GM19463 (cell line): ENCODE data around the gene ADAMTS2.

Source experiments
- ATAC-seq: cut with Tn5 transposase; IDR thresholded peaks from one replicate; pipeline ENCODE4 v1.9.1; 2021; ENCODE audit warnings: mild to moderate bottlenecking, moderate library complexity; ENCODE audit not compliant: unreplicated experiment

ADAMTS2 gene

GRCh38 chr5:179312557-179313235 lies 32.6 kb downstream of the ADAMTS2 start:
- ATAC-seq, result no peak

- no peak for ATAC-seq
These were observed 33.7 kb downstream of the ADAMTS2 start for GRCh38 chr5:179311581-179311980.

- no peak for ATAC-seq
These were observed 34.2 kb downstream of the ADAMTS2 start for GRCh38 chr5:179311091-179311470.

GRCh38 chr5:179310439-179311090 lies 34.7 kb downstream of the ADAMTS2 start:
- no peak for ATAC-seq

- no peak for ATAC-seq
These were observed 35.4 kb downstream of the ADAMTS2 start for GRCh38 chr5:179309751-179310320.

- ATAC-seq, result no peak
These were observed 35.9 kb downstream of the ADAMTS2 start for GRCh38 chr5:179309383-179309670.

- no peak for ATAC-seq
These were observed 36.5 kb downstream of the ADAMTS2 start for GRCh38 chr5:179308563-179309382.

GRCh38 chr5:179307931-179308471 lies 37.3 kb downstream of the ADAMTS2 start:
- ATAC-seq, result no peak

GRCh38 chr5:179307013-179307800 lies 38.1 kb downstream of the ADAMTS2 start:
- ATAC-seq, result no peak

GRCh38 chr5:179306191-179307012 lies 38.9 kb downstream of the ADAMTS2 start:
- ATAC-seq, result no peak

- ATAC-seq, result no peak
These were observed 40.4 kb downstream of the ADAMTS2 start for GRCh38 chr5:179304871-179305270.

- no peak for ATAC-seq
These were observed 40.8 kb downstream of the ADAMTS2 start for GRCh38 chr5:179304466-179304865.

GRCh38 chr5:179303451-179304200 lies 41.6 kb downstream of the ADAMTS2 start:
- ATAC-seq, result no peak

GRCh38 chr5:179302499-179303185 lies 42.6 kb downstream of the ADAMTS2 start:
- no peak for ATAC-seq

- ATAC-seq, result no peak
These were observed 43.5 kb downstream of the ADAMTS2 start for GRCh38 chr5:179301796-179302195.

- no peak for ATAC-seq
These were observed 43.9 kb downstream of the ADAMTS2 start for GRCh38 chr5:179301376-179301775.

- ATAC-seq, result no peak
These were observed 44.6 kb downstream of the ADAMTS2 start for GRCh38 chr5:179300581-179301180.
